K562 (cell line): Measurements from ENCODE around the gene GRIK3. TPM values are rescaled to one million over a fixed set of nuclear protein-coding genes. Genes with fewer than 3 reads are reported as not detected.

Source experiments
- ATAC-seq: fragments of 200-7000 bp; cut with Tn5 transposase; 3 replicates; pipeline ENCODE4 v1.9.1; 2020; ENCODE audit warnings: moderate library complexity
- BruUV-seq: library from RNA; stranded (reverse); fragments of 400-500 nt; replicated peaks from 2 replicates; lab custom pipeline; 2021; lab: Mats Ljungman, UMichigan
- CTCF ChIA-PET: fragments of 300-600 bp; formaldehyde crosslinking; extraction: SDS; loops from one replicate; lab custom pipeline; 2021; ENCODE audit warnings: low intra/inter-chr PET ratio; lab: Yijun Ruan, JAX
- POLR2A ChIA-PET: fragments of 300-600, 350-650 bp; sonication (Branson Sonifier 250); formaldehyde crosslinking; extraction: SDS; loops from one replicate; lab custom pipeline; 2021; ENCODE audit warnings: antibody characterized with exemption, inconsistent platforms; lab: Yijun Ruan, JAX
- DNase-seq, 4 experiments: peaks; one replicate each; pipeline versions ENCODE4 v3.0.0 to v3.0.0-alpha.2; 2011 to 2018; ENCODE audit warnings: low spot score in 3 of 4, mixed read lengths in 3 of 4; ENCODE audit errors: extremely low read depth in 1 of 4
- FAIRE-seq: peaks from 2 replicates; lab custom pipeline; 2011; peaks lifted over from hg19 to GRCh38; lab: Jason Lieb, UNC
- H2AFZ ChIP-seq: 2 replicates; pipeline ENCODE4 v1.6.0; 2011; ENCODE audit warnings: low read depth, low read length, control low read depth, inconsistent platforms
- H3K27ac ChIP-seq: fragments of 200-600 bp; 3 replicates; pipeline ENCODE4 v1.8.0; 2011; ENCODE audit warnings: low read depth, mild to moderate bottlenecking, control low read depth, inconsistent platforms, low read length, moderate library complexity, mixed read lengths; ENCODE audit errors: extremely low read depth
- H3K27me3 ChIP-seq, 2 experiments: fragments of 300-600 bp in 1 of 2; 2 replicates in 1 of 2; 3 replicates in 1 of 2; pipeline versions ENCODE4 v1.6.0 to v1.8.0; 2011; ENCODE audit warnings: inconsistent platforms in 2 of 2, low read length in 2 of 2, mild to moderate bottlenecking in 1 of 2, mixed read lengths in 1 of 2, moderate library complexity in 1 of 2; ENCODE audit not compliant: control insufficient read depth in 2 of 2, insufficient read depth in 2 of 2
- H3K36me3 ChIP-seq: fragments of 300-600 bp; 3 replicates; pipeline ENCODE4 v1.8.0; 2011; ENCODE audit warnings: mild to moderate bottlenecking, low read length, inconsistent platforms; ENCODE audit not compliant: control insufficient read depth, insufficient read depth
- H3K4me1 ChIP-seq, 2 experiments: fragments of 200-600 bp in 1 of 2; replicated peaks in 1 of 2; 2 replicates in 1 of 2; 3 replicates in 1 of 2; pipeline versions ENCODE4 v1.5.1 to v1.8.0; 2011; ENCODE audit warnings: inconsistent platforms in 2 of 2, low read length in 2 of 2, mild to moderate bottlenecking in 1 of 2, mixed read lengths in 1 of 2, moderate library complexity in 1 of 2; ENCODE audit not compliant: control insufficient read depth in 2 of 2, insufficient read depth in 2 of 2
- H3K4me2 ChIP-seq: 2 replicates; pipeline ENCODE4 v1.6.1; 2011; ENCODE audit warnings: low read length, control low read depth, inconsistent platforms, mixed read lengths; ENCODE audit not compliant: insufficient read depth
- H3K4me3 ChIP-seq: fragments of 200-600 bp; sonication (generic), shearing (Covaris generic); 2 replicates; pipeline ENCODE4 v1.5.1; 2016; ENCODE audit warnings: control low read depth, inconsistent platforms
- H3K79me2 ChIP-seq: fragments of 200-600 bp; 3 replicates; pipeline ENCODE4 v1.8.0; 2011; ENCODE audit warnings: low read length, inconsistent platforms; ENCODE audit not compliant: control insufficient read depth, insufficient read depth
- H3K9ac ChIP-seq, 2 experiments: 2 replicates each; pipeline versions ENCODE4 v1.6.0 to v1.6.1; 2011; ENCODE audit warnings: low read depth in 2 of 2, low read length in 2 of 2, control low read depth in 1 of 2, inconsistent platforms in 1 of 2, mild to moderate bottlenecking in 1 of 2, mixed read lengths in 1 of 2; ENCODE audit not compliant: insufficient read depth in 1 of 2
- H3K9me1 ChIP-seq: one replicate; pipeline ENCODE4 v1.6.0; 2011; ENCODE audit warnings: inconsistent platforms, mild to moderate bottlenecking, low read length, moderate library complexity; ENCODE audit not compliant: control insufficient read depth, insufficient read depth
- H3K9me3 ChIP-seq: replicated peaks from 2 replicates; pipeline ENCODE4 v1.5.1; 2011; ENCODE audit warnings: low read depth, low read length, inconsistent platforms; ENCODE audit not compliant: control insufficient read depth, insufficient read depth
- H4K20me1 ChIP-seq: replicated peaks from 2 replicates; pipeline ENCODE4 v1.6.1; 2011; ENCODE audit warnings: low read length, inconsistent platforms, mixed read lengths; ENCODE audit not compliant: control insufficient read depth, insufficient read depth
- BRF1 ChIP-seq: IDR thresholded peaks from 3 replicates; pipeline ENCODE4 v1.6.1; 2011; ENCODE audit warnings: borderline replicate concordance, mild to moderate bottlenecking; ENCODE audit not compliant: insufficient read length; ENCODE audit errors: extremely low read depth
- C11orf30 ChIP-seq: fragments of 450-650 bp; IDR thresholded peaks from 2 replicates; pipeline ENCODE4 v1.6.1; 2016; ENCODE audit warnings: low read depth, mild to moderate bottlenecking
- JUNB ChIP-seq: fragments of 450-650 bp; formaldehyde crosslinking; conservative IDR thresholded peaks from 2 replicates; pipeline ENCODE4 v1.4.0; 2020; ENCODE audit warnings: mild to moderate bottlenecking
- MEF2A ChIP-seq: IDR thresholded peaks from 2 replicates; pipeline ENCODE4 v1.6.1; 2011; ENCODE audit warnings: low read depth, mild to moderate bottlenecking, low read length, moderate library complexity; ENCODE audit not compliant: control insufficient read depth
- NFYB ChIP-seq: IDR thresholded peaks from 2 replicates; pipeline ENCODE4 v1.6.1; 2011; ENCODE audit warnings: mild to moderate bottlenecking, moderate library complexity; ENCODE audit not compliant: insufficient read length; ENCODE audit errors: extremely low read depth
- RBM39 ChIP-seq: fragments of 200-400 bp; formaldehyde crosslinking; optimal IDR thresholded peaks from 2 replicates; pipeline ENCODE3; 2018; ENCODE audit warnings: low read depth, low read length
- TCF3 ChIP-seq: sonication (generic); formaldehyde crosslinking; IDR thresholded peaks from 2 replicates; pipeline ENCODE4 v1.4.0; 2020; ENCODE audit warnings: mild to moderate bottlenecking, missing genetic modification reagents
- TFAP4 ChIP-seq: sonication (generic); formaldehyde crosslinking; IDR thresholded peaks from 2 replicates; pipeline ENCODE4 v1.8.0; 2022; ENCODE audit warnings: missing genetic modification reagents, mild to moderate bottlenecking, moderate library complexity, borderline replicate concordance
- ZBED1 ChIP-seq: IDR thresholded peaks from 2 replicates; pipeline ENCODE4 v1.6.1; 2014
- ZBTB11 ChIP-seq, 3 experiments: fragments of 200-800 bp in 1 of 3; fragments of 250-450 bp in 1 of 3; fragments of 450-650 bp in 1 of 3; sonication (Bioruptor Pico) in 1 of 3; sonication (Bioruptor generic) in 1 of 3; formaldehyde crosslinking in 1 of 3; IDR thresholded peaks; 2 replicates each; pipeline versions ENCODE4 v1.6.1 to v1.8.0; 2016 to 2022; ENCODE audit warnings: mild to moderate bottlenecking in 2 of 3, missing genetic modification characterization in 2 of 3, missing compliant biosample characterization in 1 of 3, moderate library complexity in 1 of 3
- WGBS: fragments of 100-300 bp; shearing (Covaris generic); methylation state at CpG from one replicate; pipeline ENCODE4 v1.1.6; 2016; ENCODE audit warnings: low coverage, mixed read lengths; ENCODE audit not compliant: insufficient coverage; ENCODE audit errors: missing lambda C conversion rate; 5-methylcytosine and 5-hydroxymethylcytosine counted together
- in situ Hi-C: fragments of 300-500 bp; cut with MboI; formaldehyde crosslinking; loops from 4 replicates; pipeline ENCODE4 v1.15.0; 2018; ENCODE audit warnings: inconsistent platforms, mixed read lengths
- intact Hi-C: fragments of 100-400 bp; cut with micrococcal nuclease; formaldehyde crosslinking; loops from 2 replicates; pipeline ENCODE4 v1.14.2; 2022
- polyA plus RNA-seq, 8 experiments: library from polyadenylated mRNA; depleted of rRNA in 4 of 8; stranded (reverse) in 5 of 8; unstranded in 3 of 8; fragments of >200 nt; fragmentation: Nextera tagmentation in 2 of 8; fragmentation: Illumina TruSeq in 1 of 8; extraction: Ambion mirVana in 2 of 8; extraction: Trizol in 1 of 8; gene quantifications; 2 replicates each; pipeline versions ENCODE4 v1.2.1 to v1.2.3, GENCODE V29; 2011 to 2014; ENCODE audit warnings: inconsistent platforms in 1 of 8, missing spikeins in 1 of 8
- total RNA-seq, 7 experiments: library from RNA; depleted of rRNA in 6 of 7; stranded (reverse); fragments of >200 nt in 6 of 7; fragmentation: Illumina TruSeq in 2 of 7; extraction: Trizol in 2 of 7; gene quantifications; 2 replicates each; pipeline versions ENCODE4 v1.2.1 to v1.2.3, GENCODE V29; 2011 to 2021; ENCODE audit warnings: low replicate concordance in 1 of 7

GRIK3 gene
- total and polyA plus RNA-seq, 9 of the 15 experiments (the other 6 are each of a cell fraction or from before 2014, with no cell fraction given) = not detected

GRCh38 chr1:36802018-36802417 is 232.3 kb downstream of the GRIK3 start:
- 0% methylated on average over 8 of the region's 8 CpGs for WGBS

GRCh38 chr1:36797761-36798160 is 236.6 kb downstream of the GRIK3 start:
- intact Hi-C loops (no loop called here), in situ Hi-C loops (no loop called here)
- 2% methylated on average over 7 of the region's 7 CpGs for WGBS
- no peak overlapping the region for H3K9ac ChIP-seq
- no peak overlapping the region for H3K4me3 ChIP-seq
- H2AFZ ChIP-seq = no peak overlapping the region
- no peak overlapping the region for H3K4me2 ChIP-seq
- no peaks in the 10 kb centered on the region for H3K9me3 ChIP-seq
- ChIA-PET CTCF (no interaction called here), POLR2A (no interaction called here)
- H3K27me3 ChIP-seq = peaks cover 11 to 36% of the 10 kb centered on the region in 2 experiments; a peak in 3 of 5 replicates
- DNase-seq = no peak
- H3K4me1 ChIP-seq = no peaks in the 10 kb centered on the region
- no peaks in the 10 kb centered on the region for H3K79me2 ChIP-seq
- no TSS peak for BruUV-seq
- H3K27ac ChIP-seq = no peak overlapping the region
- no peak for ATAC-seq
- no peak for FAIRE-seq
- H4K20me1 ChIP-seq = peaks cover 18% of the 10 kb centered on the region; the same call in 1 of the 2 replicates
- no peaks in the 10 kb centered on the region for H3K9me1 ChIP-seq
- H3K36me3 ChIP-seq = no peaks in the 10 kb centered on the region
- no peak for TF ChIP-seq C11orf30
- no peak for TF ChIP-seq MEF2A
- no peak for TF ChIP-seq ZBTB11 (CRISPR knock-in tag; IDR thresholded peaks at IDR 0.05)
- TF ChIP-seq TFAP4 (CRISPR knock-in tag) = no peak

More at GRCh38 chr1:36802018-36802417, 232.3 kb downstream of the GRIK3 start:
- H3K4me3 ChIP-seq = no peak overlapping the region
- H3K36me3 ChIP-seq = no peaks in the 10 kb centered on the region
- peaks cover 28 to 62% of the 10 kb centered on the region in 2 experiments for H3K27me3 ChIP-seq
- peaks cover 0 to 3% of the 10 kb centered on the region in 2 experiments; a peak in 1 of 5 replicates for H3K4me1 ChIP-seq
- in situ Hi-C loops (no loop called here), intact Hi-C loops (no loop called here)
- H3K9ac ChIP-seq = no peak overlapping the region
- no TSS peak for BruUV-seq
- no peak overlapping the region for H2AFZ ChIP-seq
- no peaks in the 10 kb centered on the region for H3K9me3 ChIP-seq
- H4K20me1 ChIP-seq = peaks cover 15% of the 10 kb centered on the region; the same call in 1 of the 2 replicates
- FAIRE-seq (no peak), DNase-seq (no peak), ATAC-seq (no peak)
- H3K4me2 ChIP-seq = no peak overlapping the region
- ChIA-PET POLR2A (no interaction called here), CTCF (no interaction called here)
- no peaks in the 10 kb centered on the region for H3K9me1 ChIP-seq
- H3K27ac ChIP-seq = no peak overlapping the region
- TF ChIP-seq NFYB (no peak), TCF3 (CRISPR knock-in tag) (no peak), ZBED1 (no peak), JUNB (CRISPR knock-in tag) (no peak), RBM39 (no peak), BRF1 (no peak)
- no peaks in the 10 kb centered on the region for H3K79me2 ChIP-seq
